Hematopoietic multipotent progenitor cell treated with erythropoietin and hydrocortisone succinate and interleukin-3 and kit ligand, for 6 days (in vitro differentiated cells): ENCODE results near the gene LRRC75A.
A peak's percentile ranks its signal among the peaks of the same experiment; 100 is the strongest.
"Not testable (repeated sequence)": the region's sequence is repeated elsewhere in the genome, so short reads cannot be mapped to it uniquely, and the experiment has no call there.

ENCODE experiments used
- DNase-seq: peaks from one replicate; pipeline ENCODE4 v3.0.0-alpha.2; 2015

The LRRC75A gene

DNA sequence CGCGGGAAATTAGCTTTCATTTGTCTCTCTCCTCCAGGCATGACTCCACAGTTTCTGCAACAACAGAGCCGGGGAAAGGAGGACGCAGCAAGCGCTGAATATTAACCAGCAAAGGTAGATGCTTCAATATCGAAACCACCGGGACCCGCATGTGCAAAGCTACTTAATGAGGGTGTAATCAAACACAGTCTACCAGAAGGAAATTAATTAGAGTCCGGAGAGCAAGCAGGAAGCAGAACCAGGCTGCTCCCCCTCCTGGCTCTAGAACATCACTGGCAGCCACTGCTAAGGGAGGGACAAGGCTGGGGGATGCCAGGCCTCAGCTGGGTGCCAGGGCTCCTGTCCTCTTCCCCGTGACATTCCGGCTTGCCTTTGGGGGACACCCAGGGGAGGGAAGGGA, 21.7 kb downstream of the LRRC75A start:
- DNase-seq: no peak

DNA sequence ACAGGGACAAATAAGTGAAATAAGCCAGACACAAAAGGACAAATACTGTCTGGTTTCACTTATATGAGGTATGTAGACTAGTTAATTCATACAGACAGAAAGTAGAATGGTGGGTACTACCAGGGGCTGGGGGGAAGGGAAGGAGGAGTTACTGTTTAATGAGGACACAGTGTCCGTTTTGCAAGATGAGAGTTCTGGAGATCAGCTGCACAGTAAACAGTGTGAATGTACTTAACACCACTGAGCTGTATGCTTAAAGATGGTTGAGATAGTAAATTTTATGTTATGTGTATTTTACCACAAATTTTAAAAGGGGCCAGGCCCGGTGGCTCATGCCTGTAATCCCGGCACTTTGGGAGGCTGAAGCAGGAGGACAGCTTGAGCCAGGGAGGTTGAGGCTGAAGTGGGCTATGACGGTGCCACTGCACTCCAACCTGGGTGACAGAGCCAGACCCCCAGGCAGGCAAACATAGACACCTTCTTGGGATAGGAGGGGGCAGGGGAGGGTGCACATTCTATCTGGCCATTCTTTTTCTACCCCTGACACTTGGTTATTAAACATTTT, 23.5 kb downstream of the LRRC75A start:
- DNase-seq: no peak

DNA sequence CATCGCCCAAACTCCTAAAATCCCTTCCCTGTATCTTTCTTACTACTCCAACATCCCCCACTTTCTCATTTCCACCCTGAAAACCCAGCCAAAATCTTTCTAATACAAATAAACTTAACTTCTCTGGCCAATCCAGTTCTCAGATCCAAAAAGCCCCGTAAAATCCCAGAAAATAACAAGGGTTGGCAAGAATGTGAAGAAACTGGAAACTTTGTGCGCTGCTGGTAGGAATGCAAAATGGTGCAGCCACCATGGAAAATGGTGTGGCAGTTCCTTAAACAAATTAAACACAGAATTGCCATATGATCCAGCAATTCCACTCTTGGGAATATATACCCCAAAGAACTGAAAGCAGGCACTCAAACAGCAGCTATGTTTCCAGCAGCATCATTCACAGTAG, 24.1 kb downstream of the LRRC75A start:
- DNase-seq: no peak

DNA sequence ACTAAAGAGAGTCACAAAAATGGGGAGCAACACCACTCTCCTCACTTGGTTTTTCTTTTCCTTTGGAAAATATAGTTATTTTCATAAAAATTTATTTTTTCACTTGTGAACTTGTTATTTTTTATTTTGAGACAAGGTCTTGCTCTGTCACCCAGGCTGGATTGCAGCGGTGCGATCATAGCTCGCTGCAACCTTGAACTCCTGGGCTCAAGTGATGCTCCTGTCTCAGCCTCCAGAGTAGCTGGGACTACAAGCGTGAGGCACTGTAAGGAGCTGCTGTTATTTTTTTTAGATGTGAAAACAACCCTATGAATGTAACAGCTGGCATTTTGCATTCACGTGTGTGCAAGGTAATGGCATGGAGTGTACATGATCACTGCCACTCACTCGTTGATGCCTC, 24.9 kb downstream of the LRRC75A start:
- no peak for DNase-seq

DNA sequence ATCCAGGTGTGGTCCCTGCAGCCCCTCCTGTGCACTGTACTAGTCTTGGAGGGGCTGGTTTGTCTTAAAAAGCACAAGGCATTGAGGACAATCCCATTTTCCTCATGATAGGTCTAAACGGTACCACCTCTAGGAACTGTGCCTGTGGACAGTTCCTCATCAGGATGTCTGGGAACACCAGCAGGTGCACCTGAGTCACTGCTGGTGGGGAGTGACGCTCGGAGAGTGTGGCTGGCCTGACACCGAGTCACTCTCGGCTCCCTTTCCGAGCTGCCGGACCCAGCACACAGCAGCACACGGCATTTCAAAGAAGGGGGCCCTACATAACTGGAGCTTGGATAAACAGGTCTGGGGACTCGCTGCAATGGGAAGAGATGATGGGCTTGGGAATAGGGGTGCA, 25.6 kb downstream of the LRRC75A start:
- DNase-seq: no peak

DNA sequence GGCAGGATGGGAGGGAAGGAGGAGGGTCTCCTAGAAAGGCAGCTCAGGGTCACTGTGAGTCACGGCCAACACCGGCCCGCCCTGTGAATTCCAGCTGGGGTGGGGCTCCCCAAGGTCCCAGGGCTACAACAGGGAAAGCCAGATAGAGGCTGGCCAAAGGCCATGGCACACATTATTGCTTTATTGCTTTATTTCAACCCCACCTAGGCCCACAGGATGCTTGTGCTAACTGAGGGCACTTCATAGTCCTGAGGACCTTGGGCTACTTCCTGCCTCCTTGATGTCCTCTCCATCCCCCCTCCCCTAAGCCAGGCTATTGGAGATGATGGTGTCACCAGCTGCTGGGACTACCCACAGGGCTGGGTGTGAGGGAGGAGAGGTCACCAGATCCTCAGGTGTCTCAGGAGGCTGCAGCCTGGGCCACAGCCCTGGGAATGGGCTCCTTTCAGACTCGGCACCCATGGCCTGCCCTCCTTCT, 26.1 kb downstream of the LRRC75A start:
- no peak for DNase-seq

DNA sequence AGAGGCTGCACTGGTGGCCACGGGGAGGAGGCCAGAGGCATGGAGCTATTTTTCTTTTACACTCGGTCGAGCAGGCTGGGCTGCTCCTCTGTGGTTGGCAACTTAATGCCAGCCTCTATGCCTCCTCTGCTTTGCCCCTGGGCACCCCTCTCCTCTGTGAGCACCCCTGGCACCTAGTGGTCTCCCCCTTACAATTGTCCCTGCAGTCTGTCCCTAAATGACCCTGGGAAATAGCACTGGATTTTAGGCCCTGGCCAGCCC, 27.0 kb downstream of the LRRC75A start:
- DNase-seq: no peak

DNA sequence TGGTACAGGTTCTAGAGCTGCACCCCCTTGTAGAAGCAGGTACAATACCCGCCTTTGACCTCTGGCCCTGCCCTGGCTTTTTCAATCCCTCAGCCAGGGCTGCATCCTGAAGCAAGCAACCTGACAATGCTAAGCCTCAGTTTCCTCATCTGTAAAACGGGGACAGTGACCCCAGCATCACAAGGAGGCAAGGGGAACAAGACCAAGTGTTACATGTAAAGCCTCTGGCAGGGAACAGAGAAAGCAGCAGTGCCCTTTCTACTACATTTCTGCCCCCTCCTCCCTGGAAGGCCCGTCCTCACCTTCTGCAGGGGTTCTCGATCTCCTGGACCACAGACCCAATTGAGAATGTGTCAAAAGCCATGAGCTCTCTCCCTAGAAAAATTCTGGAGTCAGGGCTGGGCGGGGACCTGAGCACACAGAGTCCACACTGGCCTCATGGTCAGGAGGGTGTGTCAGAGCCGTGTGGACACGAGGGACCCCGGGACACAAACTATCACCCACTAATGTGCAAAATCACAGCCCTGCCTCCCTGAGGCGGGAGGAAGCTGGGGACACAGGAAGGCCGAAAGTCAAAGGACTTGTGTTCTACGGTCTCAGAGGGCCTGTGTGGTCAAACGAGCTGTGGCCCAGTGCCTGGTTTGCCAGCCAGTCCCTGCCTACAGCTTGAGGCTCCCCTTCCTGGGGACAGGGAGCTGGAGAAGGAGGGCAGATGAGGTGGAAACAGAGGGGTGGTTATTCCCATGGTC, 27.5 kb downstream of the LRRC75A start:
- no peak for DNase-seq

DNA sequence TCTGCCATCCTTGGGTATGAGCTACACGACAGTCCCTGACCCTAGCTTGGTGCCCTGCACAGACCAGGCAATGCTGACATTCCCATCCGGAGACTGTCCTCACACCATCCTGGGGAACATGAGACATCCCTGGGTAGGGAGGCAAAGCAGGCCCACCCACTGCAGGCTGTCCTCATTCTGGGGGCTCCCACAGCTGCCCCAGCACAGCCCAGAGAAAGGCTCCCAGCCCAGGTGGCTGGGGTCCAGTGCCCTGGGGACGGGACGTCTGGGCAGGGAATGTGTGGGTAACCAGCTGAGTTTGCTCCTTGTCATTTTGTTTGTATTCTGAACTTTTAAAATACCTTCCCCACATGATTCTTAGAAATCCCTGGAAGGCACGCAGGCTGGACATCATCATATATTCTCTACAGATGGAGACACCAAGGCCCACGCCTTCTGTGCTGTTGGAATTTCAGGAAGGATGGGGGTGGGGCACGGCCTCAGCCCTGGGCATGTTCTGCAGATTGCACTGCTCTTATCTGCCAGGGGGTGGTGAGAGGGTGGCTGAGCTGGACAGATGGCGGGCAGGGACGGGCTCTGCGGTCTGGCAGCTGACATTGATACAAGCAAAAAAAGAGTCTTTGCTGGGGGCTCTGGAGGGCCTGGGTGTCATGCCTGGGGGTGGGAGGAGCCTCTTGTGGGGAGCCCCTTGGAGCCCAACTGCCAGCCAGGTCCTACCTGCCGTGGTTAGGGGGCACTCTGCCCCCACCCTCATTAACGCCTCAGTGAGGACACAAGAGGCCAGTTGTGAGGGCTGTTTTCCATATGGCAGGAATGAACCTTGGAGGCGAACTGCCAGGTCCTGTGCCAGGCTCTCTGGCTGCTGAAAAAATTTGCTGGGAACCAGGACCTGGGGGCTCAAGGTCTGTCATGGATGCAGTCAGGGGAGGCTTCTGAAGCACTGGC, 28.4 kb downstream of the LRRC75A start:
- DNase-seq: peak; percentile 79

DNA sequence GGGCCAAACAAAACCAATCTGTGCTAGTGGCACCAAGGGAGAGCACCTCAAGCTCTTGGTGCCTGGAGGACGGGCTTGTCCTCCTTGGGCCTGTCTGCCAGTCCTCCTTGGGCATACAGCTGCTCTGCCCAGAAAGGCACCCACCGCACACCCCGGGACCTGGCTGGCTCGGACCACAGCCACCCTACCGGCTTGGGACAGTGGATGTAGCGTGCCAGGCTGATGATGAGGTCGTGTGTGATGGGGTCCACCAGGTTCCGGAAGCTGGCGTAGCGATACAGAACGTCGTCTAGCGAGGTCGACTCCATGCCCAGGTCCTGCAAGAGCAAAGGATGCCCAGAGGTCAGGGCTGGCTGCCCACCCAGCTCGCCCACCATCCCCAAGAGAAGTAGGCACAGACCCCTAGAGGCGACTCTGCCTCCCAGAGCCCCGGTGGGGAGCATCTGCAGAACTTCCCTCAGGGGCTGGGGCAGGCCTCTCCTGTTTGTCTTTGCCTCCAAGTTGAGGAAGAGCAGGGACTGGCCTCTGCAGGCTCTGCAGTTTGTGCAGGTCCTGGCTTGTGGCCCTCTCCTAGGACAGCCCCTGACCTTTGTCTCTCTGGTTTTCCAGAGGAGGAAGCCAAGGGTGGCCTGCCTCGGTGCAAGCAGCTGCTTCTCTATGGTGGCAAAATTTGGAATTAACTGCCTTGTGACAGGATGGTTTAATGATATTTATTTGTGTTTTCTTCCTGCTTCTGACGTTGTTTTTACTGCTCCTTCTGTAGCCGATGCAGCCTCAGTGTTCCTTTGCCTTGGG, 29.7 kb downstream of the LRRC75A start:
- DNase-seq: no peak

DNA sequence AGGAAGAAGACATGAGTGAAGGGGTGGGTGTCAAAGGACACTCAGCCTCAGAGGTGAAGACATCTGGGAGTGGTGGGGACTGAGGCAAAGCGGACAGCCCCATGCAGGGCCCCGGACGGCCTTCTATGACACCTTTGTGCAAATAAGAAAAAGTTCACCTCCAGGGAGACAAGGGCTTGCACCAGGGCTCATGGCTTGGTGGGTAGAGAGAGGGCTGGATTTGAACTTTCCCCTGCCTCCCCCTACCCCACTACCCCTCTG, 30.5 kb downstream of the LRRC75A start:
- DNase-seq: no peak

DNA sequence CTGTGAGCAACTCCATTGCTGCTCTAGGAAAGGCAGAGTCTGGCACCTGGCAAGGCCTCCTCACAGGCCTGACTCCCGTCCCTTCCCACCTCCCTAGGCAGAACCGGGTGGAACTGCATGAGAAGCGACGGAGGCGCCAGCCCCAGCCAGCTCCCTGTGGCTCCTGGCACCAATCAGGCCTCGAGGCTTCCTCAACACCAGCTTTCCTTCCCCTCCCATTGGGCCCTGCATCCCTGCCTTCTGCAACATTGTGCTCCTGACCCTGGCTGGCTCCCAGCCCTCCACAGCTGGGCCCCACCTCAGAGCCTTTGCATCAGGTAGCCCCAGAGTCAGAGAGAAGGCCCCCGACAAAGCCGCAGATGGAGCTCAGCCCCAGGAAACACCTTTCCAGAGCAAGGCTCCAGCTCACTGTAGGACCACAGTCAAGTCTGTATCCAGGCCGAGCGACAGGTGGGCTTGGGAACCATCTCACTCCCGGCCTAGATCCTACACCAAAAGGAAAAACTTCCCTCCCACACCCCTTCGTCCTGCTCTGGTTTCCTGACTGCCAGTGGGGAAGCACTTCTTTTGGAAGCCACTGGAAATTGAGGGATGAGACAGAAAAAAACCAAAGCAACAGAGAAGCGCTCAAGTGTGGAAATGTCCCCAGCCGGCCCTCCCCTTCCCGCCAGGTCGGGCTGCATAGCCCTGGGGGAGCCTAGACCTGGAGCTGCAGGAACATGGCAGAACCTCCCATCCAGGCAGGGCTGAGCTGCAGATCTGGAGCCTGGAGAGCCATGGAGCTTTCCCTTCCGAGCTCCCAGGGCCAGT, 31.0 kb downstream of the LRRC75A start:
- no peak for DNase-seq

DNA sequence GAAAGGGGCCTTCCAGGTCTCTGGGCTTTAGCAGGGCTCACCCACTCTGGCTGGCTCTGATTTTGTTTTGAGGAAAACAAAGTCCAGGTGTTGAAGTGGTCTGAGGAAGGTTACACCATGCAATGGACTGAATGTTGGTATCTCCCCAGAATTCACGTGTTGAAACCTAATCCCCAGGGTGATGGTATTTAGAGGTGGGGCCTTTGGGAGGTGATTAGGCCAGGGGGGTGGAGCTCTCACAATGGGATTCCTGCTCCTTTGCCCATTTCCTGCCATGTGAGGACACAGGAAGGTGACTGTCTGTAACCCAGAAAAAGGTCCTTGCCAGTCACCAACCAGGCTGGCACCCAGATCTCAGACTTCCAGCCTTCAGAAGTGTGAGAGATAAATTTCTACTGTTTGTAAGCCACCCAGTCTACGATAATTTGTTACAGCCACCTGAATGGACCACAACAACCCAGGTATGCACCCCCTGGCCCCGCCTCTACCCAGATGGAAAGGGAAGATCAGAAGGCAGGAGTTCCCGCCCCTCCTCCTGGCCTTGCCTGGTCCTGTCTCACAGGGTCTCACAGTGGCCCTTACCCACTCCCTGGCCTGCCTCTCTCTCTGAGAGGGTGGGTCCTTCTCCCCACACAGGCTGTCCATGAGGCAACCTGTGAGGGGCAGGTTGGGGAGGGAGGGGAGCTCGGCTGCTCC, 32.0 kb downstream of the LRRC75A start:
- no peak for DNase-seq

DNA sequence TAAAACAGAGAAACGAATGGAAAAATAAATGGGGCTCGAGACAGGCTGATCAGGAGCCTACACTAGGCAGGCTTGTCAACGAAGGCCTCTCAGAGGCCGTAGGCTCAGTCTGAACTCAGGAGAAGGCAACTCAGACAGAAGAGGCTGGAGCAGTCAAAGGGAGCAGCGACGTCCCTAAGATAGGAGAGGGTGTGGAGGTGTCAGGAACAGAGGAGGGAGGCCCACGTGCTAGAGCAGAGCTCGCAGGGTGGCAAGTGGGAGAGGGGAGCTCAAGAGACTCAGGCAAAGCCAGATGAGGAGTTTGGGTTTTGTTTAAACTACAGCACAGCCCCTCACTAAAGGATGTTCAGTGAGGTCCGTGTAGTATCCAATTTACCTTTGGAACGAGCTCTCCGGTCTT, 32.7 kb downstream of the LRRC75A start:
- DNase-seq: no peak

DNA sequence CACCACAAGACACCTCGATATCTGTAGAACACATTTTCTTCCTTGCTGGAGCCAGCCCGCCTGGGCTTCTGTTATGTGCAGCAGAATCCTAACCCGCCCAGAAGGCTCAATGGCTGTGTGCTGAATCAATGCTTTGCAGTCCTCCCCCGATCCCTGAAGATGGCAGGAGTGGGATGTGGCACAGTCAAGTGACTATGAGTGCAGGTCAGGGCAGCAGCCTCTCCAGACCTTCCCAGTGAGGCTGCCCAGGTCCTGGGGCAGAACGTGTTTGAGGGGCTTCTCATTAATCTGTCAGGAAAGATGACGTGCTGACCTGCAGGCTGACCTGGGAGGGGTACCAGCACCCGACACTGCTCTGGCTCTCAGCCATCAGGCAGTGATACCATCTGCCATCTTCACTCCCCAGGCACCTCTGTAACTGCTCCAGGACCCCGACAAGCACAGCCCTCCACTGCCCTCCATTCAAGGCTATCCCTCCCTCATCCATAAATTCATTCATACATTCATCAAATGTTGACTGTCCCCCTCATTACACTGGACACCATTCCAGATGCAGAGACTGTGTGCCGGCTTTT, 35.2 kb downstream of the LRRC75A start:
- DNase-seq: peak; percentile 70

DNA sequence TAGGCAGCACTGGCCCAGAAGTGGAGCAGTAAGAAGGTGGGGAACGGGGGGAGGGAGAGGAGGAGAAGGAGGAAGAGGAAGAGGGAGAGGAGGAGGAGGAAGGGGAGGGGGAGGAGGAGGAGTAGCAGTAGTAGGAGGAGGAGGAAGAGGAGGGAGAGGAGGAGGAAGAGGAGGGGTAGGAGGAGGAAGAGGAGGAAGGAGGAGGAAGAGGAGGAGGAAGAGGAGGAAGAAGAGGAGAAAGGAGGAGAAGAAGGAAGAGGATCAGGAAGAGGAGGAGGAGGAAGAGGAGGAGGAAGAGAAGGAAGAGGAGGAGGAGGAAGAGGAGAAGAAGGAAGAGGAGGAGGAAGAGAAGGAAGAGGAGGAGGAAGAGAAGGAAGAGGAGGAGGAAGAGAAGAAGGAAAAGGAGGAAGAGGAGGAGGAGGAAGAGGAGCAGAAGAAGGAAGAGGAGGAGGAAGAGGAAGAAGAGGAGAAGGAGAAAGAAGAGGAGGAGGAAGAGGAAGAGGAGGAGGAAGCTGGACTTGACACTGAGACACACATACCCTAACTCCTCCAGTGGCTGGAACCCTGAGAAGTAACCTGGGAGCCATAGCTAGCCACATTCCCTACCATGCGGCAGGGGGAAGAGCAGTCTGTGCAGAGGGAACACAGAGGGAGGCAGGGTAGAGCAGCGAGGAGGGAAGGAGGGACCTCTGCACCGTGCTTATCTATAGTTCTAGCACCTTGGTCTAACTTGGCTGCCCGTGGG, 35.8 kb downstream of the LRRC75A start:
- no peak for DNase-seq

DNA sequence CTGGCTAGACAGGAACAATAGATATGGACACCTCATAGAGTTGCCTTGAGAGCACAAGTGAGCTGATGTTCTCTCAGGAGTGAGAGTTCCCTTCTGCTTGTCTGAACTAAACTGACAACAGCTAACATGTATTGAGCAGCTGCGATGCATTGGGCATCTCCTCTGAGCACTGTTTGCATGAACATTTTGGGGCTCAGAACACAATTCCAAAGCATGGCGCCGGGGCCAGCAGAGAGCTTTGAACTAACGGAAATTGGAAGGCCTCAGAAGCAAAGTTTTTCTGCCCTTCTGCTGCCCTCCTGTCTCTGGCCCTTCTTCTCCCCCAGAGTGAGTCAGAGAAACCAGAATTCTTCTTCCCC, 38.5 kb downstream of the LRRC75A start:
- no peak for DNase-seq

DNA sequence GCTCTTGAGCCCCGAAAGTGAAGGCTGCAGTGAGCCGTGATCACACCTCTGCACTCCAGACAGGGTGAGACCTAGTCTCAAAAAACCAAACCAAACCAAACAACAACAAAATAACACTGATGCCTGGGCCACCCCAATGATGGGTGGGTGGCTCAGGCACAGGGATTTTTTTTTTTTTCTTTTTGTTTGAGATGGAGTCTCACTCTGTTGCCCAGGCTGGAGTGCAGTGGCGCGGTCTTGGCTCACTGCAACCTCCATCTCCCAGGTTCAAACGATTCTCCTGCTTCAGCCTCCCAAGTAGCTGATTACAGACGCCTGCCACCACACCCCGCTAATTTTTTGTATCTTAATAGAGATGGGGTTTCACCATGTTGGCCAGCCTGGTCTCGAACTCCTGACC, 39.7 kb downstream of the LRRC75A start:
- DNase-seq: not testable (repeated sequence)

DNA sequence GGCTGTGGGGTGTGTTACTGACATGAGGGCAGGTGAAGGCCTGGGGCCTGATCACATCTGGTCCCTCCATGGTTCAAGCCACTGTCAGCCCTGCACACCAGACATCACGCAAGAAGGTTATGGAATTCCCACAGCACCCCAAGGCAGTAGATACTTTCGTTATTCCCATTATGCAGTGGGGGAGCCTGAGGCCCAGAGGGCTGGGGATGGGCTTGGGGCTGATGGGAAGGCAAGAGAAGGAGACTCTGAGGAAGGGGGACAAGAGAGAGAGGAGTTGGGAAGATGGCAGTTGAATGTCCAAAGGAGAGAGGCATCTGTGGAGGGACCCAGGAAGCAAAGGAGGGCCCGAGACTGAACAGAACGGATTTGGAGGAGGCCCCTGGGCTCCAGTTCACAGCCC, 42.0 kb downstream of the LRRC75A start:
- DNase-seq: no peak

DNA sequence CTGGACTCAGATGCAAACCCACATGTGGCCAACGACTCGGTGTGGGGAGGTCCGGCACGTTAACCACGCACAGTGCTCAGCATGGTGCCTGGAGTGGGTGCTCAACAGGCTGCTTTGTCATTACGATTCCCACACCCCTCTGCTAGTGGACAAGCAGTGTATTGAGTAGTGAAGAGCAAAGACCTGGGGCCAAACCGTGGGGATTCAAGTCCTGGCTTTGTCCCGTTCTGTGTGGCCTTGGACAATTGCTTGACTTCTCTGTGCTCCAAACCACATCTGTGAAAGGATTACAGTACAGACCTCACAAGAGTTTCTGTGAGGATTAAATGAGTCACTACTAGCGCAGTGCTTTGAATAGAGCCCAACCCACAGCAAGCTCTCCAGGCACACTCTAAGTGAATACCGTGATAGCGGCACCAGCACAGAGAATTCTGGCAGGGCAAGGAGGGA, 42.8 kb downstream of the LRRC75A start:
- no peak for DNase-seq

DNA sequence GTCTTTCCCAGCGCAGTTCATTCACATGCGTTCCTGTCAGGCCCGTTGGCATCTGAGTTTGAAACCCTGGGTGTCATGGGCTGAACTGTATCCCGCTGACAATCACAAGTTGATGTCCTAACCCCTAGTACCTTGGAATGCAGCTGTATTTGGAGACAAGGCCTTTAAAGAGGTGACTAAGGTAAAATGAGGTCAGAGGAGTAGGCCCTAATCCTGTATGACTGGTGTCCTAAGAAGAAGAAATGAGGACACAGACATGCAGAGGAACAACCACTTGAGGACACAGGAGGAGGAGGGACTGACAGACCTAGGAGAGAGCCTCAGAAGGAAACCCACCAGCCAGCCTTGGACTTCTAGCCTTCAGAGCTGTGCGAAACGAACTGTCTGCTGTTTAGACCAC, 43.5 kb downstream of the LRRC75A start:
- no peak for DNase-seq
